HG03469 (cell line): ENCODE data around the gene HSPBP1.

ENCODE experiments used
- ATAC-seq: cut with Tn5 transposase; IDR thresholded peaks from one replicate; pipeline ENCODE4 v1.9.1; 2021; ENCODE audit warnings: mild to moderate bottlenecking, moderate library complexity, moderate number of reproducible peaks; ENCODE audit not compliant: unreplicated experiment

The HSPBP1 gene

DNA sequence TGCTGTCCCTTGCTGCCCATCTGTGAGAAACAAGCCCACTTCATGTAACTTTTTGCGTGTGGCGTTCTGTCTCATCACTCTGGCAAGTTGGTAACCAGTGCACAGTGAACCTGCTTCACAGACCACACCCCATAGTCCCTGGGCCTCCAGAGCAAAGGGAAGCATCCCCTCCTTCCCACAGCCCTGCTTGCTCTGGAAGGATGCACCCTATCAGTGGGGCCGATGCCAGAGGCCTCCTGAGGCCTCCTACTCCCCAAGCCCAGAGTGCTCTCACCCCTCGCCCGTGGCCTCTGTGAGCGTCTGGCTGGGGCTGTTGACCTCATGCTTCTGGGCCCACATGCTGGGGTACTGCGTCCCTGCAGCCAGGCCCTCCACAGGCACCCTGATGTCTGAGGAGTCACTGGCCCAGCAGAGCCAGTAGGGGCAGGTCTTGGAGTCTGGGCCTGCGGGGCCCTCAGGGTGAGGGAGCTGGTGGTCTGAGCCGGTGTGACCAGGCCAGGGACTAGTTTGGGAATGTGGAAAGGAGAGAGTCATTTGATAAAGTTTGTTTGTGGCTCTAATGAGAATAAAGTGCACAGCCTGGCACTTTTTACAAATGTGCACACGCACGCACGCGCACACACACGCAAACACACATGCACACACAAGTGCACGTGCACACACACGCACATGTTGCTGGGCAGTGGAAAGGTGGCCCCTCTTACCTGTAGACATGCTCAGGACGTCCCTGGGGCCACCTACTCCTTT, 56.4 kb downstream of the HSPBP1 start:
- ATAC-seq, result no peak

DNA sequence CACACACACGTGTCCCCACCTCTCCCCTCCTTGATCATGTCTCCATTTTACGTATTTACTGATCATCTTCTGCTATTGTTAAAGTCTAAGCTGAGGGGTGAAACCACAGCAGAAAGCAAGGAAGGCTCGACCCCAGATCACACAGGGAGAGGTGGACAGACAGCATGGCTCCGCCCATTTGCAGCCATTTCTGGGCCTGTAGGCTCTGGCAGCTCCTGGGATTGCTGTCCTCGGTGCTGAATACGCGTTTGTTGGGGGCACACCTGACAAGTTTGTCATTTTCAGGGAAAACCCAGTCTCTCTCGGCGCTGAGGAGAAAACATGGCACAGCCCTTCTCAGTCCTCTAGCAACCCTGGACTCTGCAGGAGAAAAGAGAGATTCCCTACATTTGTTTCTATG, 59.4 kb downstream of the HSPBP1 start:
- no peak for ATAC-seq

DNA sequence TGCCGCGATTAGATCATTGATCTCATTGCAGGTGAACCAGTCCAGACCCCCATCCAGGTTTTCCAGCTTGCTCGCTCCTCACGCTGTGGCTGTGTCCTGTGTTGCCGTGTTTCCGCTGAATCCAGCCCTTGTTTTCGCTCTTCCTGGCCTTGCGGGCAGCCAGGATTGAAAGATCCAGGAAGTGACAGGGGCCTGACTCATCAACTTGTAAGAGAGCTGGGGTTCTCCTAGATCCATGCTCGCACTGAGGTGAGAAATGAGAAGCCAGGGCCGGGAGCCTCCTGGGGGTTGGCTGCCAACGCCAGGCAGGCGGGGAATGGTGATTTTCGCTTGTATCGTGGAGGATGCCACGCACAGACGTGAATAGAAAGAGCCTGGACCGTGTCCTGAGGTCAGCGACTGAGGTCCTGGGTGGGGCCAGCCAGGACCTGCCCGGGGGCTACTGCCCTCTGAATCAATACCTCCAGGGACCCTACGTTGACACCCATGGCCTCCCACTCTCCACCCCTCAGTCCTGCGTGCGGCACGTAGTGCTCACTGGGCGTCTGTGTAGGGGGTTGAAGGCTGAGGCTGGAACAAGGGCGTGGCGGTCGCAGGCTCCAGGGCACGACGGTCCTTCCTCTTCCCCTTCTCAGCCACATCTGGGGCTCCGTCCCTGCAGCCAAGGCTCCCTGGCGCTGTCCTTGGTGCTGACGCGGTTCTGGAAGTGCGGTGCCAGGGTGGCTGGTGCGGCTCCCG, 63.3 kb downstream of the HSPBP1 start:
- no peak for ATAC-seq

DNA sequence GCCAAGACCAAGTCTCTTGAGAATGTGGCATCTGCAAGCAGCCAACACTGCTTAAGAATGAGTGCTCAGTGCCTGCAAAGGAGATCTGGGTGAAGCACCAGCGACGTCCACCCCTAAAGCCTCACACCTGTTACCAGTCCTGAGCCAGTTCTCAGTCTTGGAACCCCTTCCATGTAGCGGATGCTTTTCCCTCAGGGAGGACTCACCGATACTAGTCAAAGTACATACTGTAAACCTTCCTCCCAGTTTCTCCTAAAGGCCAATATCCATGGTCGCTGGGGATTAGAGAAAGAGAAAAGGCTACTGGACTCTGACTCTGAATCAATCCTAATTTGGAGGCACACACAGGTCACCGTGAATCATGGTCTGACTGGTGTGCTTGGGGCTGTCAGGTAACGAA, 66.4 kb downstream of the HSPBP1 start:
- no peak for ATAC-seq

DNA sequence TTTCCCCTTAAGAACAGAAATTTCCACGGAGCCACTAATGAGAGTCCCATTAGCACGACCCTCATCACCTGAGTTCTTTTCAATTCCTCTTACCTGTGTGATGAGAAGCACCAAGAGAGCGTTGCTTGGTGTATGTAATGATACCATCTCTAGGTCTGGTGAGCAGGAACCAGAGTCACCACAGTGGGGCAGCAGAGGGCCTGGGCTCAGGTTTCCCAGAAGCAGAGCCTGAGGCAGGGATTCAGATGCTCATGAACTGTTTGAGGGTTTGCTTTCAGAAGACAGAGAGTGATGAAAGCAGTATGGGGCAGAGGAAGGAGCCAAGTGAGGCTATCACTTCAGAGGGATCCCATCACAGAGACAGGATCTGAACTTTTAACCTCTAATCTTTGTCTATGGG, 67.5 kb downstream of the HSPBP1 start:
- no peak for ATAC-seq
